Smooth muscle cell (in vitro differentiated cells): Measurements from ENCODE around the gene PRMT5. TPM values are rescaled to one million over a fixed set of nuclear protein-coding genes. Genes with fewer than 3 reads are reported as not detected.

ENCODE experiments used
- DNase-seq: peaks from one replicate; lab custom pipeline; 2025; ENCODE audit not compliant: unreplicated experiment; lab: John Stamatoyannopoulos, UW
- H2AFZ ChIP-seq: fragments of 200-600 bp; sonication (generic); 2 replicates; pipeline ENCODE4 v1.6.0; 2016; ENCODE audit warnings: antibody characterized with exemption, low read depth, mild to moderate bottlenecking
- H3F3A ChIP-seq: fragments of 200-600 bp; sonication (generic); 2 replicates; pipeline ENCODE4 v1.6.0; 2017; ENCODE audit warnings: antibody characterized with exemption, low read depth
- H3K27ac ChIP-seq: fragments of 200-600 bp; sonication (generic); 2 replicates; pipeline ENCODE4 v1.5.1; 2016; ENCODE audit warnings: low read depth, mild to moderate bottlenecking
- H3K27me3 ChIP-seq: fragments of 200-600 bp; sonication (generic); 2 replicates; pipeline ENCODE4 v1.6.1; 2016; ENCODE audit warnings: low read depth, mild to moderate bottlenecking
- H3K36me3 ChIP-seq: fragments of 200-600 bp; sonication (generic); 2 replicates; pipeline ENCODE4 v1.5.1; 2016; ENCODE audit warnings: low read depth
- H3K4me1 ChIP-seq: fragments of 200-600 bp; sonication (generic); 2 replicates; pipeline ENCODE4 v1.5.1; 2016; ENCODE audit warnings: low read depth
- H3K4me2 ChIP-seq: fragments of 200-600 bp; sonication (generic); 2 replicates; pipeline ENCODE4 v1.6.0; 2016; ENCODE audit warnings: mild to moderate bottlenecking
- H3K4me3 ChIP-seq: fragments of 200-600 bp; sonication (generic); 2 replicates; pipeline ENCODE4 v1.5.1; 2016; ENCODE audit warnings: mild to moderate bottlenecking
- H3K79me2 ChIP-seq: fragments of 200-600 bp; sonication (generic); 2 replicates; pipeline ENCODE4 v1.6.0; 2016; ENCODE audit warnings: low read depth, mild to moderate bottlenecking
- H3K9ac ChIP-seq: fragments of 200-600 bp; sonication (generic); 2 replicates; pipeline ENCODE4 v1.6.0; 2016; ENCODE audit warnings: low read depth
- H3K9me3 ChIP-seq: fragments of 200-600 bp; sonication (generic); replicated peaks from 2 replicates; pipeline ENCODE4 v1.5.1; 2016; ENCODE audit warnings: low read depth
- H4K20me1 ChIP-seq: fragments of 200-600 bp; sonication (generic); 2 replicates; pipeline ENCODE4 v1.6.0; 2016; ENCODE audit warnings: low read depth
- WGBS: methylation state at CpG from one replicate; pipeline ENCODE4 v1.1.7; 2016; ENCODE audit warnings: low lambda C conversion rate; 5-methylcytosine and 5-hydroxymethylcytosine counted together
- polyA plus RNA-seq: library from polyadenylated mRNA; unstranded; fragments of >200 nt; fragmentation: Nextera tagmentation; extraction: Ambion mirVana; gene quantifications from 2 replicates; pipeline ENCODE4 v1.2.1, GENCODE V29; 2016
- total RNA-seq: library from RNA; depleted of rRNA; stranded (reverse); fragments of >200 nt; gene quantifications from 2 replicates; pipeline ENCODE4 v1.2.3, GENCODE V29; 2014
- TF ChIP-seq, protein P1 (sequence below): fragments of 200-600 bp; sonication (generic); IDR thresholded peaks from 2 replicates; pipeline ENCODE4 v1.5.1; 2017; ENCODE audit warnings: borderline replicate concordance, mild to moderate bottlenecking, antibody characterized with exemption; ENCODE audit not compliant: insufficient read depth, poor library complexity, severe bottlenecking

The PRMT5 gene
- total and polyA plus RNA-seq, 2 experiments from 2014 or later: 50.3 to 80.0 TPM

DNA sequence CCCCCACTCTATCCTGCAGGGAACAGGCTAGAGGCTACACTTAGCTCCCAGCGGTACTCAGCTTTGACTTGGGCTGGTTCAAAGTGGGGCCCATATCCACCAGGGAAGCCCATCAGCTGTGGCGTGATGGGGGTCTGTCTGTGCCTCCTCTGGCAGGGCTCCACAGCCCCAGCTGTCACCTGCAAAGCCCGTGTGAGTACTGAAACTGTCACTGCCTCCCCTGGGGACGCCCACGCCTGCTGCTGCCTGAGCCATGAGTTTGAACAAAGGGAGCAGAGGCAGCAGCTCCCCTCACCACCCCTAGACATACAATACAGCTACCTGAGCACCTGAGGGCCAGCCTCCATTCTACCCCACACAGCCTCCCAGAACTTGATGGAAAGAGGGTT, 41.2 kb downstream of the PRMT5 start:
- H3K79me2 ChIP-seq: no peaks in the 10 kb centered on the region
- H3K4me3 ChIP-seq: peak overlapping the region; percentile 60
- no peak for DNase-seq
- TF ChIP-seq, protein P1, sequence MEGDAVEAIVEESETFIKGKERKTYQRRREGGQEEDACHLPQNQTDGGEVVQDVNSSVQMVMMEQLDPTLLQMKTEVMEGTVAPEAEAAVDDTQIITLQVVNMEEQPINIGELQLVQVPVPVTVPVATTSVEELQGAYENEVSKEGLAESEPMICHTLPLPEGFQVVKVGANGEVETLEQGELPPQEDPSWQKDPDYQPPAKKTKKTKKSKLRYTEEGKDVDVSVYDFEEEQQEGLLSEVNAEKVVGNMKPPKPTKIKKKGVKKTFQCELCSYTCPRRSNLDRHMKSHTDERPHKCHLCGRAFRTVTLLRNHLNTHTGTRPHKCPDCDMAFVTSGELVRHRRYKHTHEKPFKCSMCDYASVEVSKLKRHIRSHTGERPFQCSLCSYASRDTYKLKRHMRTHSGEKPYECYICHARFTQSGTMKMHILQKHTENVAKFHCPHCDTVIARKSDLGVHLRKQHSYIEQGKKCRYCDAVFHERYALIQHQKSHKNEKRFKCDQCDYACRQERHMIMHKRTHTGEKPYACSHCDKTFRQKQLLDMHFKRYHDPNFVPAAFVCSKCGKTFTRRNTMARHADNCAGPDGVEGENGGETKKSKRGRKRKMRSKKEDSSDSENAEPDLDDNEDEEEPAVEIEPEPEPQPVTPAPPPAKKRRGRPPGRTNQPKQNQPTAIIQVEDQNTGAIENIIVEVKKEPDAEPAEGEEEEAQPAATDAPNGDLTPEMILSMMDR: no peak
- peaks cover 10% of the 10 kb centered on the region for H3F3A ChIP-seq
- H3K9me3 ChIP-seq: no peaks in the 10 kb centered on the region
- H2AFZ ChIP-seq: peak overlapping the region; percentile 86
- no peaks in the 10 kb centered on the region for H3K36me3 ChIP-seq
- H3K4me2 ChIP-seq: peak overlapping the region; percentile 89
- H4K20me1 ChIP-seq: no peaks in the 10 kb centered on the region
- peaks cover 14% of the 10 kb centered on the region for H3K4me1 ChIP-seq
- 84% methylated on average over 5 of the region's 5 CpGs for WGBS
- no peak overlapping the region for H3K9ac ChIP-seq
- no peak overlapping the region for H3K27ac ChIP-seq
- no peaks in the 10 kb centered on the region for H3K27me3 ChIP-seq

DNA sequence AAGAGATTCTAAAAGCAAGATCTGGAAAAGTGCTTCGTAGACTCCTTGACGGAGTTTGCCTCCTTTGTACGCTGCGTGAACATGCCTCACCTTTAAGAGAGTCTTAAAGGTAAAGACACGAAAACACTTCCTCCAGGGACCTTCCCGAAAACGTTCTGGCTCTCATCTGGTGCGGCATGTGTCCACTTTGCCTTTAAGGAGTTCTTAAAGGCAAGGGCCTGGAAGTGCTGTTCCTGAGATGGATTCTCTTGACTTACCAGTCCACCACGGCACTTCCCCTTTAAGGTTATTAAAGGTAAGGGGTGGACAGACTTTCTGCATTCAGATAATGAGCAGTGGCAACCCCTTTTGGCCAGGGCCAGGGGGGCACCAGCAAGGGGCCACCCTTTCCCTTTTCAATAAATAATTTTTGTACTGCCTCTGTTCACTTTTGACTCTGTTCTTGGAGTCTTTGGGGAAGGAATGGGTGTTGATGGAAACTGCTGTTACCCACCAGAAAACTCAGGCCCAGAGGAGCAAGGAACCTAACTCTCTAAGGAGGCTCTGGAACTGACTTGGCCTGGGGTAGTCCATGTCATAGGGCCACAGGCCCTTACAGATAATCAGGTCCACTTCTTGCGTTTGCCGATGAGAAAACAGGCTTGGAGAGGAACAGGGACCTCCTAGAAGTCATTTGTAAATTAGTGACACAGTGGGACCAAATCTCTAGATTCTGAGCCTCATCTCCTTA, 41.8 kb downstream of the PRMT5 start:
- H3K27me3 ChIP-seq: no peaks in the 10 kb centered on the region
- DNase-seq: no peak
- 21% methylated on average over 11 of the region's 11 CpGs for WGBS
- peak overlapping the region; percentile 60 for H3K4me3 ChIP-seq
- no peaks in the 10 kb centered on the region for H3K9me3 ChIP-seq
- H3F3A ChIP-seq: peaks cover 10% of the 10 kb centered on the region
- H3K79me2 ChIP-seq: no peaks in the 10 kb centered on the region
- H3K4me1 ChIP-seq: peaks cover 18% of the 10 kb centered on the region
- H3K4me2 ChIP-seq: peak overlapping the region; percentile 89
- no peaks in the 10 kb centered on the region for H3K36me3 ChIP-seq
- H4K20me1 ChIP-seq: no peaks in the 10 kb centered on the region
- TF ChIP-seq, protein P1: no peak
- peak overlapping the region; percentile 49 for H3K9ac ChIP-seq
- peak overlapping the region; percentile 51 for H3K27ac ChIP-seq
- peak overlapping the region; percentile 86 for H2AFZ ChIP-seq

DNA sequence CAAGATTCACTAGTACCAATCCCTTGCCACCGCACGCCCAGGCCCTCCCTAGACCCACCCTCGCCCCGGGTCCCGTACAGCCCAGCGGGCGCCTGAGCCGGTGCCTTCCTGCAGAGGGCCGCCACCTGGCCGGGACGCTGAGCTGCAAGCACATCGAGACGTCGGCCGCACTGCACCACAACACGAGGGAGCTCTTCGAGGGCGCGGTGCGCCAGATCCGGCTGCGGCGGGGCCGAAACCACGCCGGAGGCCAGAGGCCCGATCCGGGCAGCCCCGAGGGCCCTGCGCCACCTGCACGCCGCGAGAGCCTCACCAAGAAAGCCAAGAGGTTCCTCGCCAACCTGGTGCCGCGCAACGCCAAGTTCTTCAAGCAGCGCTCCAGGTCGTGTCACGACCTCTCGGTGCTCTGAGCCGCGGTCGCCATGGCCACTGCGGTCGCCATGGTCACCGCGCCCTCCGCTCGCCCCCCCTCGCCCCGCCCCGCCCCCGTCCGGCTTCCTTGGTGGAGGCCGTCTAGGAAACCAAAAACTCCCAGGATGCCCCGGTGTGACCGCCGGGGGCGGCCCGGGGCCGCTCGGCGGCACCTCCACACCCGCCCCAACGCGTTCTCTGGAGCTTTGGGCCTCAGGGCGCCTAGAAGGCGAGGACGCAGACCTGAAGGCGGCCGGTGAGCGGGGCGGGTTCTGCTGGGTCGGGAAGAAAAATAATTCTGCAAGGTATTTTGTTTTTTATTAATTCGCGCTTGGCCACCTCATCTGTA, 42.5 kb downstream of the PRMT5 start:
- Histone ChIP-seq H3K36me3 (no peaks in the 10 kb centered on the region), H3K9me3 (no peaks in the 10 kb centered on the region), H2AFZ (peak overlapping the region; percentile 86), H4K20me1 (no peaks in the 10 kb centered on the region), H3K4me2 (peak overlapping the region; percentile 89), H3K27ac (peak overlapping the region; percentile 51), H3K4me1 (peaks cover 21% of the 10 kb centered on the region), H3K27me3 (no peaks in the 10 kb centered on the region), H3K4me3 (peak overlapping the region; percentile 60), H3F3A (peaks cover 10% of the 10 kb centered on the region), H3K9ac (peak overlapping the region; percentile 49), H3K79me2 (no peaks in the 10 kb centered on the region)
- TF ChIP-seq, protein P1: no peak
- WGBS: 6% methylated on average over 56 of the region's 77 CpGs
- DNase-seq: peak; percentile 34
